Neural progenitor cell (in vitro differentiated cells): ENCODE measurements around the gene CCNL1. TPM values are rescaled to one million over a fixed set of nuclear protein-coding genes. Genes with fewer than 3 reads are reported as not detected.
A peak's percentile ranks its signal among the peaks of the same experiment; 100 is the strongest.

Experiments
- DNase-seq: peaks from one replicate; pipeline ENCODE4 v3.0.0-alpha.2; 2016; ENCODE audit warnings: low spot score
- H2AFZ ChIP-seq: fragments of 200-600 bp; sonication (generic); replicated peaks from 2 replicates; pipeline ENCODE4 v1.6.1; 2016; ENCODE audit warnings: antibody characterized with exemption
- H3F3A ChIP-seq: fragments of 200-600 bp; sonication (generic); 2 replicates; pipeline ENCODE4 v1.6.1; 2016; ENCODE audit warnings: antibody characterized with exemption, low read depth
- H3K27ac ChIP-seq: fragments of 200-600 bp; sonication (generic); 2 replicates; pipeline ENCODE4 v1.5.1; 2016; ENCODE audit warnings: mild to moderate bottlenecking
- H3K27me3 ChIP-seq: fragments of 200-600 bp; sonication (generic); 2 replicates; pipeline ENCODE4 v1.6.1; 2016; ENCODE audit warnings: mild to moderate bottlenecking, moderate library complexity
- H3K36me3 ChIP-seq: fragments of 200-600 bp; sonication (generic); 2 replicates; pipeline ENCODE4 v1.5.1; 2016
- H3K4me1 ChIP-seq: fragments of 200-600 bp; sonication (generic); 2 replicates; pipeline ENCODE4 v1.6.1; 2016; ENCODE audit warnings: mixed run types
- H3K4me2 ChIP-seq: fragments of 200-600 bp; sonication (generic); 2 replicates; pipeline ENCODE4 v1.6.1; 2016
- H3K4me3 ChIP-seq: fragments of 200-600 bp; sonication (generic); 2 replicates; pipeline ENCODE4 v1.5.1; 2016
- H3K79me2 ChIP-seq: fragments of 200-600 bp; sonication (generic); 2 replicates; pipeline ENCODE4 v1.6.1; 2016; ENCODE audit warnings: low read depth
- H3K9ac ChIP-seq: fragments of 200-600 bp; sonication (generic); 2 replicates; pipeline ENCODE4 v1.6.1; 2016
- H3K9me3 ChIP-seq: fragments of 200-600 bp; sonication (generic); 2 replicates; pipeline ENCODE4 v1.5.1; 2016; ENCODE audit warnings: low read depth
- H4K20me1 ChIP-seq: fragments of 200-600 bp; sonication (generic); 2 replicates; pipeline ENCODE4 v1.6.1; 2016; ENCODE audit warnings: low read depth
- H3K27ac Mint-ChIP-seq: 3 replicates; pipeline ENCODE4 v1.8.0; 2021; ENCODE audit warnings: mixed read lengths
- H3K27me3 Mint-ChIP-seq: 2 replicates; pipeline ENCODE4 v1.8.0; 2022; ENCODE audit warnings: low read depth, mild to moderate bottlenecking, inconsistent platforms, moderate library complexity, mixed read lengths; ENCODE audit not compliant: insufficient read depth
- H3K36me3 Mint-ChIP-seq: 3 replicates; pipeline ENCODE4 v1.8.0; 2021; ENCODE audit warnings: mixed read lengths
- H3K4me1 Mint-ChIP-seq: 3 replicates; pipeline ENCODE4 v1.8.0; 2021; ENCODE audit warnings: mixed read lengths
- H3K4me3 Mint-ChIP-seq: 3 replicates; pipeline ENCODE4 v1.8.0; 2021; ENCODE audit warnings: mild to moderate bottlenecking, moderate library complexity, mixed read lengths
- H3K9me3 Mint-ChIP-seq: 3 replicates; pipeline ENCODE4 v1.8.0; 2020; ENCODE audit warnings: mixed read lengths
- CTCF ChIP-seq: fragments of 200-600 bp; sonication (generic); IDR thresholded peaks from 2 replicates; pipeline ENCODE4 v1.5.1; 2017; ENCODE audit warnings: antibody characterized with exemption, mild to moderate bottlenecking
- EZH2 ChIP-seq: fragments of 200-600 bp; sonication (generic); IDR thresholded peaks from 2 replicates; pipeline ENCODE4 v1.6.1; 2017; ENCODE audit warnings: antibody characterized with exemption, mild to moderate bottlenecking, moderate library complexity
- EZH2phosphoT487 ChIP-seq: fragments of 200-600 bp; sonication (generic); IDR thresholded peaks from 2 replicates; pipeline ENCODE4 v1.6.1; 2017; ENCODE audit warnings: antibody characterized with exemption
- total RNA-seq: library from RNA; depleted of rRNA; stranded (reverse); fragments of >200 nt; gene quantifications from 2 replicates; pipeline ENCODE4 v1.2.3, GENCODE V29; 2015; ENCODE audit warnings: low replicate concordance

CCNL1 gene
- total RNA-seq, 1 donor from 2014 or later: 214 TPM

GRCh38 chr3:157156837-157157635 is 2.9 kb downstream of the CCNL1 start:
- H3K9me3 ChIP-seq: no peaks in the 10 kb centered on the region
- Mint-ChIP-seq H3K27me3 (peaks cover 6% of the 10 kb centered on the region), H3K4me3 (peak overlapping the region; percentile 31), H3K9me3 (no peaks in the 10 kb centered on the region), H3K36me3 (peaks cover 42% of the 10 kb centered on the region), H3K27ac (no peak overlapping the region), H3K4me1 (peaks cover 55% of the 10 kb centered on the region)
- H3K79me2 ChIP-seq: peaks cover 91% of the 10 kb centered on the region
- no peaks in the 10 kb centered on the region for H3K27me3 ChIP-seq
- H3K9ac ChIP-seq: no peak overlapping the region
- H3K4me1 ChIP-seq: peaks cover 42% of the 10 kb centered on the region
- peaks cover 73% of the 10 kb centered on the region for H4K20me1 ChIP-seq
- H2AFZ ChIP-seq: no peak overlapping the region
- H3K4me3 ChIP-seq: peak overlapping the region; percentile 98
- no peak overlapping the region for H3K27ac ChIP-seq
- peaks cover 69% of the 10 kb centered on the region for H3K36me3 ChIP-seq
- peak overlapping the region; percentile 92 for H3K4me2 ChIP-seq
- TF ChIP-seq CTCF (no peak), EZH2phosphoT487 (no peak), EZH2 (no peak)
- DNase-seq: peak; percentile 66
- peaks cover 25% of the 10 kb centered on the region for H3F3A ChIP-seq

GRCh38 chr3:157155591-157155990 is 4.4 kb downstream of the CCNL1 start:
- H3K27me3 Mint-ChIP-seq: peaks cover 6% of the 10 kb centered on the region
- H3K36me3 Mint-ChIP-seq: peaks cover 49% of the 10 kb centered on the region
- Histone ChIP-seq H3K9me3 (no peaks in the 10 kb centered on the region), H2AFZ (no peak overlapping the region), H3K4me1 (peaks cover 37% of the 10 kb centered on the region), H3K4me2 (peak overlapping the region; percentile 92), H3K27me3 (no peaks in the 10 kb centered on the region), H4K20me1 (peaks cover 83% of the 10 kb centered on the region), H3K27ac (no peak overlapping the region), H3K9ac (no peak overlapping the region), H3F3A (peaks cover 37% of the 10 kb centered on the region), H3K79me2 (peaks cover 96% of the 10 kb centered on the region), H3K4me3 (peak overlapping the region; percentile 98), H3K36me3 (peaks cover 83% of the 10 kb centered on the region)
- TF ChIP-seq EZH2: no peak
- TF ChIP-seq CTCF: no peak
- no peak for TF ChIP-seq EZH2phosphoT487
- H3K27ac Mint-ChIP-seq: no peak overlapping the region
- H3K4me1 Mint-ChIP-seq: peaks cover 46% of the 10 kb centered on the region
- no peak overlapping the region for H3K4me3 Mint-ChIP-seq
- no peaks in the 10 kb centered on the region for H3K9me3 Mint-ChIP-seq
- no peak for DNase-seq

- peaks cover 49% of the 10 kb centered on the region for H3K36me3 Mint-ChIP-seq
Measured at GRCh38 chr3:157154563-157155330, 5.2 kb downstream of the CCNL1 start.

More at GRCh38 chr3:157154563-157155330, 5.2 kb downstream of the CCNL1 start:
- Histone ChIP-seq H3K36me3 (peaks cover 92% of the 10 kb centered on the region), H4K20me1 (peaks cover 89% of the 10 kb centered on the region), H3K9ac (no peak overlapping the region), H3K27ac (no peak overlapping the region), H3K9me3 (no peaks in the 10 kb centered on the region), H3F3A (peaks cover 38% of the 10 kb centered on the region), H3K4me1 (peaks cover 37% of the 10 kb centered on the region), H3K4me2 (peak overlapping the region; percentile 92), H3K27me3 (no peaks in the 10 kb centered on the region), H3K79me2 (peaks cover 98% of the 10 kb centered on the region), H2AFZ (no peak overlapping the region), H3K4me3 (peak overlapping the region; percentile 98)
- no peak for DNase-seq
- TF ChIP-seq EZH2phosphoT487 (no peak), CTCF (no peak), EZH2 (no peak)
- Mint-ChIP-seq H3K27me3 (peaks cover 6% of the 10 kb centered on the region), H3K4me3 (peak overlapping the region; percentile 39), H3K27ac (no peak overlapping the region), H3K9me3 (no peaks in the 10 kb centered on the region), H3K4me1 (peaks cover 45% of the 10 kb centered on the region)
